ENCODE results near the gene VPS37D.

VPS37D gene

GRCh38 chr7:73678862-73679261, 11.2 kb downstream of the VPS37D start:
- no peak for DNase-seq

DNA sequence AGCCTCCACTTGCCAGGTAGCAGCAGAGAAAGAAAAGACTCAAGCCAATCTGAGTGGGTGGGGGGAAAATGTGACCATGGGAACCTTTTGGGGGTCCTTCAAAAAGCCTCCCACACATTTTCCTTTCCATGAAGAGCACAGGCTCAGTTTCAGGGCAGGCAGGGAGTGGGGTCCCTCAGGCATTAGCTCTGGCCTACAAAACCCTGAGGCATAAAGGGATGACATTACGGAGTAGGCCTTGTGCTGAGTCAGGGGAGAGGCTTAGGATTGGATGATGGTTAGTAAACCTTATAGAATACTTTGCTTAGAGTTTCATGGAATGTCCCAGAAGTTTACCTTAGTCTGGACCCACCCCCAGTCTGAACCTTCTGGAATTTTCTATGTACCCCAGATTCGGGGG, 12.1 kb downstream of the VPS37D start:
- DNase-seq, result no peak

DNA sequence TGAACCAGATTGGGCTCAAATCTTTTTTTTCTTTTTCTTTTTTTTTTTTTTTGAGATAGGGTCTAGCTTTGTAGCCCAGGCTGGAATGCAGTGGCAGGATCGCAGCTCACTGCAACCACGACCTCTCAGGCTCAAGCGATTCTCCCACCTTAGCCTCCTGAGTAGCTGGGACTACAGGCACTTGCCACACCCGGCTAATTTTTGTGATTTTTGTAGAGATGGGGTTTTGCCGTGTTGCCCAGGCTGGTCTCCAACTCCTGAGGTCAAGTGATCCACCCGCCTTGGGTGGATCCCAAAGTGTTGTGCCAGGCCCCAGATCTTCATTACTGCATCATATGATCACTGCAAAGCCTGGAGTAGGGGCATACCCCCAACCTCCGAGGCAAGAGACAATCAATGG, 12.9 kb downstream of the VPS37D start:
- DNase-seq, result no peak

GRCh38 chr7:73681031-73681430, 13.4 kb downstream of the VPS37D start:
- DNase-seq, result no peak

GRCh38 chr7:73682745-73683055, 15.1 kb downstream of the VPS37D start:
- DNase-seq, result peak in 1 of 58 donors; percentile 56

GRCh38 chr7:73683056-73683787, 15.6 kb downstream of the VPS37D start, which contains the start of the genes BUD23 and DNAJC30:
TSS of gene BUD23 (plus strand) at chr7:73683597. CDS start at chr7:73683626, 29 bp downstream.
TSS of gene DNAJC30 (minus strand) at chr7:73683453. CDS start at chr7:73683423, 30 bp downstream.
- DNase-seq, result peak; percentile 68 to 97 (median 94)

- DNase-seq, result no peak
Observed at GRCh38 chr7:73683788-73684693, 16.4 kb downstream of the VPS37D start.

DNA sequence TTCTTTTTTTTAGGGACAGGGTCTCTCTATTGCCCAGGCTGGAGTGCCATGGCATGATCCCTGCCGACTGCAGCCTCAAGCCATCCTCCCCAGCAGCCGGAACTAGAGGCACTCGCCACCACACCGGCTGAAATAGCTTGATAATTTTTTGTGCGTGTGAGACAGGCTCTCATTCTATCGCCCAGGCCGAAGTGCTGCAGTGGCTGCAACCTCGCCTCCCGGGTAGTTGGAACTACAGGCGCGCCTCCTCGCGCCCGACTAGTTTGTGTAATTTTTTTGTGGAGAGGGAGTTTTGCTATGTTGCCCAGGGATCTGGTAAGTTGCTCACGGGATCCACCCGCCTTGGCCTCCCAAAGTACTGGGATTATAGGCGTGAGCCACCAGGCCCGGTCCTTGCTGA, 17.7 kb downstream of the VPS37D start:
- DNase-seq, result no peak

- DNase-seq, result no peak
Observed at GRCh38 chr7:73688288-73688687, 20.7 kb downstream of the VPS37D start.

GRCh38 chr7:73690646-73691045, 23.0 kb downstream of the VPS37D start:
- no peak for DNase-seq

- no peak for DNase-seq
Observed at GRCh38 chr7:73696372-73696771, 28.7 kb downstream of the VPS37D start.

GRCh38 chr7:73698410-73698809, 30.8 kb downstream of the VPS37D start:
- no peak for DNase-seq

- DNase-seq, result peak in 7 of 58 donors; percentile 3 to 19 (median 12)
Observed at GRCh38 chr7:73699370-73700068, 31.9 kb downstream of the VPS37D start.

DNA sequence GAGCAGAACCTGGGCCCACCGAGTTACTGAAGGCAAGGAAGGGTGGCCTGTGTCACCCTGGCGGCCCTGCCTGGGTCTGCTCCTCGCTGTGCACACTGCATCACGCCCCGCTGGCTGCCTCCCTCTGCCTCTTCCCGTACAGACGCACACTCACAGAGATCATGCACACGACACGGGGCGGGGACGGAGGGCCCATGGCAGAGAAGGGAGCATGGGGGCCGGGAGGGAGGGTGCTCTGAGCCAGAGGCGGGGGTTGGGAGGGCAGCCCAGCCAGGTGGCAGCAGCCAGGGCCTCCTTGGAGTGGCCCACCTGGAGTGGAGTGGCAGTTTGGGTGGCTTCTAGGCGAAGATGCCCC, 32.4 kb downstream of the VPS37D start:
- DNase-seq, result no peak

DNA sequence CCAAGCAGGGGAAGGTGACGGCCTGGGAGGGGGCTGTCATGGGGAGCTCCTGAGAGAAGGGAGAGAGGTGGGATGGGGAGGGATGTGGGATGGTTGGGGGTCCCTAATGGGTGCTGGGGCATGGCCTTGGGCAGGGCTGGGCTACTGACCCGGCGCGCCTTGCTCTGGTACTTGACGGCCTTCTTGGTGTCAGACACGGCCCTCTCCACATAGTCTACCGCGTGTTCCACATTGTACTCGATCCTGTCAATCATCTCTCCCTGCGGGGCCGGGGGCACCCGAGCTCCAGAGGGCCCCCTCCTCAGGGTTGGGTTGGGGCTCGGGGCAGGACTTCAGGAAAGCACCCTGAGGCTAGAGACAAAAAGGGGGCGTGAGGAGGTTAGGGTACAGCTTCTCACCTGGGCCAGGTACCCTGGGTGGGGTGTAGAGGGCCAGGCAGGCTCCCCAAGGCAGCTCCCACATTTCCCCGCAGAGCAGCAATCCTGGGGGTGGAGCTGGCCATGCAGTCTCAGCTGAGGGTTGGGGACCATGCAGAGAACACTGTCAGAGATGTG, 33.0 kb downstream of the VPS37D start:
- DNase-seq, result no peak

DNA sequence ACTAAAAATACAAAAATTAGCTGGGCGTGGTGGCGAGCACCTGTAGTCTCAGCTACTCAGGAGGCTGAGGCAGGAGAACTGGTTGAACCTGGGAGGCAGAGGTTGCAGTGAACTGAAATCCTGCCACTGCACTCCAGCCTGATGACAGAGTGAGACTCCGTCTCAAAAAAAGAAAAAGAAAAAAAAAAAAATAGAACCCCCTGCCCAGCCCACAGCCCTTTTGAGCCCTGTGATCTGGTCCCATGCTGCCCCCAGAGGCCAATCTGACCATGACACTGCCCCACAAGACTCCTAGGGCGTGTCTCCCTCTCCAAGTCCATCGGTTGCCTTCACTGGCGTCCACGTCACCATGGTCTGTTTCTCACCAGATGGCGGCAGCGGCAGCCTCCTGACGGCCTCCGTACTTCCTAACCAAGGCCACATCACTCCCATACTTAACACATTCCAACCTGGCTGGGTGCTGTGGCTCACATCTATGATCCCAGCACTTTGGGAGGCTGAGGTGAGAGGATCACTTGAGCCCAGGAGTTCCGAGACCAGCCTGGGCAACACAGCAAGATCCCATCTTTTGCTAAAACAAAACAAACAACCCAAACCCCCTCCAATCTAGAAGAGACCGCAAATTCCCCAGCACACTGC, 33.8 kb downstream of the VPS37D start:
- peak in 22 of 58 donors; percentile 4 to 69 (median 30) for DNase-seq

DNA sequence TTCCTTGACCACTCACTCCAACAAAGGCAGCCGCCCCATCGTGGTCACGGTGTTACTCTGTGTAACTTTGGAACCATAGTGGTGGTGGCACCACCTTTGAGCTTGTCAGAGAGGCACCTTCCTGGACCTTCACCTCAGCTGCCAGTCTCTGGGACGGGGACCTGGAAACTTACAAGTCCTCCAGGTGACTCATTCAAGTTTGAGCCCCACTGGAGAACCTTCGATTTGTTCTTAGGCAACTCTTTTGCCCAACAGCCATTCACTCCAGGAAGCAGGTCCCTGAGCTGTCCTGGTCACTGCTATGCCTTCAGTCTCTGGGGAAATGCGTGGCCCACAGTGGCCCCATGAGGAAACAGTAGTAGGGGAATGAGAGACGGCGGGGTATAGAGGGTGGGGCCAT, 34.6 kb downstream of the VPS37D start:
- no peak for DNase-seq

DNA sequence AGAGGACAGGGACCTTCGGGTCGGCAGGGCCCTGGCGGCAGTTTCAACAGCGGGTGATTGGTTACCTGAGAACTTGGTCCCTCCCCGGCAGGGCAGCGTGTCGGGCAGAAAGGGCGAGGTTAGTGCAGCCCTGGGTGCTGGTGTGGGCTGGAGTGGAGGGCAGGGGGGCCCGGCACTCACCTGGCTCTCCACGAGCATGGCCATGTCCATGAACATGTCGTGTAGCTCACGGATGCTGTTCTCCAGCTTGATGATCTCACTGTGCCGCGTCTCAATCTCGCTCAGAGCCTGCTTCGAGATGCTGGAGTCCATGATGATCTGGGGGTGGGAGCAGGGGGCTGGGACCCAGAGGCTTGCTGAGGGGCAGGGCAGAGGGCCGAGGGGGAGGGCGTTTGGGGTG, 35.0 kb downstream of the VPS37D start:
- DNase-seq, result no peak

- no peak for DNase-seq
Observed at GRCh38 chr7:73703225-73703624, 35.6 kb downstream of the VPS37D start.

DNA sequence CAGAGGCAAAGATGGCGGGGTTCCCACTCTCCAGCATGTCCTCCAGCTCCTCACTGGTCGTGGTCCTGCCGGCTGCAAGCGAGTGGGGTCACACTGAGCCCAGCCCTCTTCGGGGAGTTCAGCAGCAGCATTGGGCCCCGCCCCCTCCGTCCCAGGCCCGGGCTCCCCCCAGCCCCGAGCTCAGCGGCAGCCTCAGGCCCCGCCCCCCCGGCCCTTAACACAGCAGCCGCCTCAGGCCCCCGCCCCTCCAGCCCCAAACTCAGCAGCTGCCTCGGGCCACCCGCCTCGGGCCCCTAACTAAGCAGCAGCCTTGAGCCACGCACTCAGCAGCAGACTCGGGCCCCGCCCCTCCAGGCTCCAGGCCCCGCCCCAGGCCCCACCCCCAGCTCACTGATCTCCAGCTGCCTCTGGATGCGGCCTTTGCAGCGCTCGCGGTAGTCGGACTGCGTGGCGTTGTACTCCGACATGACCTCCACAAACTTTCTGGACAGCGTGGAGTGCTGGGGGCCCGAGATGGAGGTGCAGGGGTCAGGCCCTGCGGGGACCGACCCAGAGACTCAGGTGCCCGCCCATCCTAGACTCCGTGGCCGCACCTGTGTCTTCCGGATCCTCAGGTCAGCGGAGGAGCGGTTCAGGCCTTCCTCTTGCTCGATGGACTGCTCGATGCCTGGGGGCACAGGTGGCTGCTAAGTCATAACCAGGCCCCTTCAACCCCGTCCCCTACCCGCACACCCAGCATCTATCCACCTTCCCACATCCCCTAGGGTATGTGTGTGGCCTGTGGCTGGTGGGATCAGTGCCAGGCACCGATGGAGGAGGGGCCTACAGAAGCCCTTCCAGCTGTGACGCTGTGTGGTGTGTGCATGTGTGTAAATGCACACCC, 36.4 kb downstream of the VPS37D start:
- DNase-seq, result peak in 19 of 58 donors; percentile 8 to 45 (median 24)

All from anterior cingulate cortex (tissue), 58 donors.